Trophoblast cell (in vitro differentiated cells and primary cell): ENCODE results near the gene STARD10.

Source experiments
- DNase-seq, 2 donors: peaks; one replicate each; pipeline ENCODE4 v3.0.0-alpha.2; 2016
- H2AFZ ChIP-seq: 2 replicates; pipeline ENCODE4 v1.6.1; 2013; ENCODE audit warnings: low read length, moderate library complexity, mild to moderate bottlenecking; ENCODE audit not compliant: insufficient read depth, poor library complexity
- H2AK5ac ChIP-seq: 2 replicates; pipeline ENCODE4 v1.6.1; 2013; ENCODE audit warnings: mild to moderate bottlenecking, low read length
- H2BK120ac ChIP-seq: 2 replicates; pipeline ENCODE4 v1.6.1; 2013; ENCODE audit warnings: low read length, mild to moderate bottlenecking, moderate library complexity; ENCODE audit not compliant: insufficient read depth, poor library complexity
- H2BK12ac ChIP-seq: 2 replicates; pipeline ENCODE4 v1.6.1; 2013; ENCODE audit warnings: mild to moderate bottlenecking, low read length, moderate library complexity
- H2BK5ac ChIP-seq: 2 replicates; pipeline ENCODE4 v1.6.1; 2013; ENCODE audit warnings: low read length, low read depth, moderate library complexity, mild to moderate bottlenecking; ENCODE audit not compliant: poor library complexity
- H3K14ac ChIP-seq: 2 replicates; pipeline ENCODE4 v1.6.1; 2013; ENCODE audit warnings: mild to moderate bottlenecking, low read length
- H3K18ac ChIP-seq: 2 replicates; pipeline ENCODE4 v1.6.1; 2013; ENCODE audit warnings: mild to moderate bottlenecking, low read length
- H3K23ac ChIP-seq: 2 replicates; pipeline ENCODE4 v1.6.1; 2013; ENCODE audit warnings: low read length
- H3K27ac ChIP-seq: 2 replicates; pipeline ENCODE4 v1.5.1; 2013; ENCODE audit warnings: low read depth, mild to moderate bottlenecking, inconsistent platforms, low read length, moderate library complexity
- H3K27me3 ChIP-seq: 2 replicates; pipeline ENCODE4 v1.6.1; 2013; ENCODE audit warnings: inconsistent platforms, mild to moderate bottlenecking, low read length, moderate library complexity; ENCODE audit not compliant: insufficient read depth
- H3K36me3 ChIP-seq, 2 experiments: 1 replicate in 1 of 2; 2 replicates in 1 of 2; pipeline ENCODE4 v1.6.1; 2013; ENCODE audit warnings: low read length in 2 of 2, mild to moderate bottlenecking in 2 of 2, moderate library complexity in 1 of 2; ENCODE audit not compliant: insufficient read depth in 2 of 2, control insufficient read depth in 1 of 2
- H3K4ac ChIP-seq: 2 replicates; pipeline ENCODE4 v1.6.1; 2013; ENCODE audit warnings: low read depth, mild to moderate bottlenecking, low read length, moderate library complexity
- H3K4me1 ChIP-seq, 2 experiments: 1 replicate in 1 of 2; 2 replicates in 1 of 2; pipeline ENCODE4 v1.6.1; 2013; ENCODE audit warnings: low read length in 2 of 2, mild to moderate bottlenecking in 2 of 2, moderate library complexity in 1 of 2; ENCODE audit not compliant: insufficient read depth in 2 of 2, control insufficient read depth in 1 of 2
- H3K4me2 ChIP-seq: 2 replicates; pipeline ENCODE4 v1.6.1; 2013; ENCODE audit warnings: inconsistent platforms, mild to moderate bottlenecking, low read length, moderate library complexity
- H3K4me3 ChIP-seq: 2 replicates; pipeline ENCODE4 v1.5.1; 2013; ENCODE audit warnings: mild to moderate bottlenecking, low read depth, low read length, inconsistent platforms
- H3K79me1 ChIP-seq: one replicate; pipeline ENCODE4 v1.6.1; 2013; ENCODE audit warnings: low read length
- H3K79me2 ChIP-seq: 2 replicates; pipeline ENCODE4 v1.6.1; 2013; ENCODE audit warnings: low read length, mild to moderate bottlenecking; ENCODE audit not compliant: control insufficient read depth, insufficient read depth, poor library complexity
- H3K9ac ChIP-seq: 2 replicates; pipeline ENCODE4 v1.6.1; 2013; ENCODE audit warnings: mild to moderate bottlenecking, low read length
- H3K9me3 ChIP-seq: 2 replicates; pipeline ENCODE4 v1.6.1; 2013; ENCODE audit warnings: low read depth, mild to moderate bottlenecking, control low read depth, inconsistent platforms, low read length; ENCODE audit not compliant: insufficient read depth
- H4K12ac ChIP-seq: 2 replicates; pipeline ENCODE4 v1.6.1; 2013; ENCODE audit warnings: low read depth, mild to moderate bottlenecking, low read length, moderate library complexity
- H4K8ac ChIP-seq: 2 replicates; pipeline ENCODE4 v1.6.1; 2013; ENCODE audit warnings: low read depth, mild to moderate bottlenecking, low read length, moderate library complexity
- H4K91ac ChIP-seq: one replicate; pipeline ENCODE4 v1.6.1; 2013; ENCODE audit warnings: low read depth, mild to moderate bottlenecking, low read length, moderate library complexity
- WGBS: extraction: QIAGEN DNeasy Blood & Tissue Kit; methylation state at CpG from one replicate; pipeline ENCODE4 v1.1.7; 2013; ENCODE audit warnings: missing lambda C conversion rate; ENCODE audit not compliant: insufficient read length, insufficient coverage; ENCODE audit errors: extremely low coverage; 5-methylcytosine and 5-hydroxymethylcytosine counted together

Gene STARD10

DNA sequence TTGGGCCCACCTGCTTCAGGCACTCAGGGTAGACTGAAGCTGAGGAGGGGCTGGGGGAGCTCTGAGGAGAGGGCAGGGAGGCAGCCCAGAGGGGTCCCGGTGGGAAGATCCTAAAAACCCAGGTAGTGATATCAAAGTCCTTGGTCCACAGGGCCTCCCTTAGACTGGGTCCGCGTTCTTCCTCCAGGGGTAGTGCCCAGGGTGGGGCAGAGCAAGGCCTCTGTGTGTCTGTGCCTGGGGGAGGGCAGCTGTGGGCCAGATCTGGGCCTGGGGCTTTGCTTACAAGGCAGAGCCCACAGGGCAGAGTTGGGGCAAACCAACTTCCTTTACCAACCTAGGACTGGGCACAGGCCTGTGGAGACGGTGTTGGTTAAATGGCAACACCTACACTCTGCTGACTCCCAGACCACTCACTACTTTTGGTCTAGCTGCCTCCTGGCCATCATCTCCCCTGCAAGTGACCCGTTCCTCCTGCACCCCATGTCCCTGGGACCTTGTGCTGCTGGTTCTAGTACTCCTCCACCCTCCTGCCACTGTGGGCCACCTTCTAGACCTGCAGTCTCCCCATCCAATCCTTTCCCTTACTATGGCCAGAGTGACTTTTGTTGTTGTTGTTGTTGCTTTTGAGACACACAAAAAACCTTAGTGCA lies 36.2 kb upstream of the STARD10 start:
- WGBS: no CpG with 5 or more reads among the region's 5 CpGs

DNA sequence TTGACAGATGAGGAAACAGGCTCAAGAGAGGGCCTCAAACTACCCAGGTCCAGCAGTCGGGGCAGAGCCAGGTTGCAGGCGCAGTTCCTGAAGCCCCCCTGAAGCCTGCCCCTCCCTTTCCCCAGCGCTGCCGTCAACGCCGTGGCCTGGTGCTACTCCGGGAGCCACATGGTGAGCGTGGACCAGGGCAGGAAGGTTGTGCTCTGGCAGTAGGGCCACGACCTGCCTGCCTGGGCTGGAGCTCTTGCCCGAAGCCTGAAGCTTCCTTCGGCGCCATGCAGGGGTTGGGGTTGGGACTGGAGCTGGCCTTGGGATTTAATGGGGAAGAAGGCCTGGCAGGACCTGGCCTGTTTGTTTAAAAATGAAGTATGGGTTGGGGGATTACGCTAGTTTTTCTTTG lies 35.3 kb upstream of the STARD10 start:
- H3K14ac ChIP-seq: no peak overlapping the region
- no peaks in the 10 kb centered on the region for H3K79me2 ChIP-seq
- H2BK120ac ChIP-seq: no peak overlapping the region
- no peak overlapping the region for H4K91ac ChIP-seq
- H4K8ac ChIP-seq: no peak overlapping the region
- no peak overlapping the region for H3K4me3 ChIP-seq
- H3K27me3 ChIP-seq: no peaks in the 10 kb centered on the region
- no peak overlapping the region for H3K4me2 ChIP-seq
- H2BK12ac ChIP-seq: peak overlapping the region; percentile 44
- no peak overlapping the region for H3K27ac ChIP-seq
- no peak overlapping the region for H2AFZ ChIP-seq
- H3K9ac ChIP-seq: no peak overlapping the region
- no peak overlapping the region for H3K18ac ChIP-seq
- H3K9me3 ChIP-seq: no peaks in the 10 kb centered on the region
- H3K79me1 ChIP-seq: no peaks in the 10 kb centered on the region
- no peak for DNase-seq
- no CpG with 5 or more reads among the region's 13 CpGs for WGBS
- no peak overlapping the region for H2AK5ac ChIP-seq
- H3K36me3 ChIP-seq: no peaks in the 10 kb centered on the region
- H4K12ac ChIP-seq: no peak overlapping the region
- no peak overlapping the region for H3K4ac ChIP-seq
- peaks cover 0 to 4% of the 10 kb centered on the region in 2 experiments for H3K4me1 ChIP-seq
- no peak overlapping the region for H3K23ac ChIP-seq
- H2BK5ac ChIP-seq: no peak overlapping the region

More for the DNA sequence above, 36.2 kb upstream of the STARD10 start:
- no peak overlapping the region for H3K14ac ChIP-seq
- H4K91ac ChIP-seq: no peak overlapping the region
- no peak overlapping the region for H3K18ac ChIP-seq
- H3K4me3 ChIP-seq: no peak overlapping the region
- no peak overlapping the region for H2BK5ac ChIP-seq
- H4K12ac ChIP-seq: no peak overlapping the region
- no peak overlapping the region for H3K23ac ChIP-seq
- no peaks in the 10 kb centered on the region for H3K36me3 ChIP-seq
- H2AFZ ChIP-seq: no peak overlapping the region
- H3K79me2 ChIP-seq: no peaks in the 10 kb centered on the region
- H3K27ac ChIP-seq: no peak overlapping the region
- H2BK12ac ChIP-seq: no peak overlapping the region
- no peak for DNase-seq
- no peaks in the 10 kb centered on the region for H3K9me3 ChIP-seq
- no peak overlapping the region for H2AK5ac ChIP-seq
- no peak overlapping the region for H4K8ac ChIP-seq
- no peaks in the 10 kb centered on the region for H3K27me3 ChIP-seq
- no peak overlapping the region for H3K4me2 ChIP-seq
- H3K79me1 ChIP-seq: no peaks in the 10 kb centered on the region
- H3K9ac ChIP-seq: no peak overlapping the region
- peaks cover 0 to 4% of the 10 kb centered on the region in 2 experiments for H3K4me1 ChIP-seq
- no peak overlapping the region for H3K4ac ChIP-seq
- H2BK120ac ChIP-seq: no peak overlapping the region

DNA sequence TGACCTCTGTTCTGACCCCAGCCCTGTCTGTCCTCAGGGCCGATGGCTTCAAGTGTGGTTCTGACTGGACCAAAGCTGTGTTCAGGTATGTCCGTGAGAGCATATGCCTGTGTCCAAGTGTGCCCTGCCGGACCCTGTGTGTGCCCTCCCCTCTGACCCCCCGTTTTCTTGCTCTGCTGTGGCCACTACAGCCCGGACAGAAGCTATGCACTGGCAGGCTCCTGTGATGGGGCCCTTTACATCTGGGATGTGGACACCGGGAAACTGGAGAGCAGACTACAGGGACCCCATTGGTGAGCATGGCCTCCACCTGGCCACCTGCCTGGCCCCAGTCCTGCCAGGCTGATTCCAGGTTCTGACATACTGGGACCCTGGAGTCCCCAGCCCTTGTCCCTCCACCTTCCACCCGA lies 34.9 kb upstream of the STARD10 start:
- H3K4me3 ChIP-seq: no peak overlapping the region
- no peak overlapping the region for H3K27ac ChIP-seq
- H4K91ac ChIP-seq: no peak overlapping the region
- H3K4me1 ChIP-seq: peaks cover 0 to 4% of the 10 kb centered on the region in 2 experiments
- H3K18ac ChIP-seq: no peak overlapping the region
- H2BK12ac ChIP-seq: no peak overlapping the region
- whole genome bisulfite sequencing: no CpG with 5 or more reads among the region's 7 CpGs
- H3K4ac ChIP-seq: no peak overlapping the region
- no peak overlapping the region for H2AK5ac ChIP-seq
- H2BK5ac ChIP-seq: no peak overlapping the region
- no peaks in the 10 kb centered on the region for H3K9me3 ChIP-seq
- H3K23ac ChIP-seq: no peak overlapping the region
- no peak overlapping the region for H3K14ac ChIP-seq
- no peak overlapping the region for H2AFZ ChIP-seq
- H4K8ac ChIP-seq: no peak overlapping the region
- H3K9ac ChIP-seq: no peak overlapping the region
- no peaks in the 10 kb centered on the region for H3K79me1 ChIP-seq
- no peaks in the 10 kb centered on the region for H3K27me3 ChIP-seq
- no peaks in the 10 kb centered on the region for H3K79me2 ChIP-seq
- no peak overlapping the region for H3K4me2 ChIP-seq
- DNase-seq: no peak
- H2BK120ac ChIP-seq: no peak overlapping the region
- H4K12ac ChIP-seq: no peak overlapping the region
- H3K36me3 ChIP-seq: no peaks in the 10 kb centered on the region

DNA sequence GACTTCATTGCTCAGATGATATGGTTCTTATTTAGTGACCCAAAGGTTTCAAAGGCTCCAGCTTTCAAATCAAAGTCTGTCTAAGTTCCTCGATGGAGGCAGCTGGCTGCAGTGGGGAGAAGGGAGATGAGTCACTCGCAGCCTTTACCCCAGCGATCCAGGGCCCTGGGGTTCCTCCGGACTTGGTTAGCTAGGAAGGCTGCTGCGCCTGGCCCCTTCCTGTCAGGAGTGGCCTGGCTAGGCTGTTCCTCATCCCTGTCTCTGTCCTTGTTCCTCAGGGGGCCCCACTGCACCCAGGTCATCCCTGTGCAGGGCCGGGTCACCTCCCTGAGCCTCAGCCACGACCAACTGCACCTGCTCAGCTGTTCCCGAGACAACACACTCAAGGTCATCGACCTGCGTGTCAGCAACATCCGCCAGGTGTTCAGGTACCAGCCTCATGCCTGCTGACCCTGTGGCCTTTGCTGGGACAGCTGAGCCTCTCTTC lies 34.3 kb upstream of the STARD10 start:
- Histone ChIP-seq H4K91ac (no peak overlapping the region), H3K4me1 (peaks cover 0 to 4% of the 10 kb centered on the region in 2 experiments), H2BK120ac (no peak overlapping the region), H4K8ac (peak overlapping the region; percentile 29), H3K4ac (no peak overlapping the region), H3K23ac (no peak overlapping the region), H2AFZ (no peak overlapping the region), H2AK5ac (no peak overlapping the region), H4K12ac (no peak overlapping the region), H3K27me3 (no peaks in the 10 kb centered on the region), H3K18ac (no peak overlapping the region), H2BK12ac (no peak overlapping the region), H3K9ac (no peak overlapping the region), H2BK5ac (no peak overlapping the region), H3K4me2 (no peak overlapping the region), H3K14ac (no peak overlapping the region), H3K9me3 (no peaks in the 10 kb centered on the region), H3K27ac (no peak overlapping the region), H3K4me3 (no peak overlapping the region), H3K79me1 (no peaks in the 10 kb centered on the region), H3K79me2 (no peaks in the 10 kb centered on the region), H3K36me3 (no peaks in the 10 kb centered on the region)
- DNase-seq: peak in 1 of 2 donors; percentile 56
- no CpG with 5 or more reads among the region's 11 CpGs for WGBS
